Upper lobe of left lung (tissue), 4 donors: Measurements from ENCODE around the gene SMYD3.

Experiments
- CTCF ChIP-seq, 6 experiments: fragments of 450-650 bp in 4 of 6; fragments of 200-600 bp in 2 of 6; sonication (generic) in 2 of 6; IDR thresholded peaks; one replicate each; pipeline ENCODE4 v1.5.1; 2016 to 2019; ENCODE audit warnings: antibody characterized with exemption in 6 of 6
- EP300 ChIP-seq, 4 donors: sonication (generic); formaldehyde crosslinking; IDR thresholded peaks; one replicate each; pipeline ENCODE4 v1.5.1; 2017; ENCODE audit warnings: antibody characterized with exemption in 4 of 4, control low read depth in 2 of 4
- POLR2A ChIP-seq, 4 donors: fragments of 450-650 bp; IDR thresholded peaks; one replicate each; pipeline ENCODE4 v1.5.1; 2016 to 2017; ENCODE audit warnings: antibody characterized with exemption in 4 of 4, mild to moderate bottlenecking in 2 of 4
- POLR2AphosphoS5 ChIP-seq, 2 donors: sonication (generic); formaldehyde crosslinking; IDR thresholded peaks; one replicate each; pipeline ENCODE4 v1.5.1; 2017; ENCODE audit warnings: antibody characterized with exemption in 2 of 2

GRCh38 chr1:246343937-246344336 lies 163.1 kb downstream of the SMYD3 start:
- TF ChIP-seq POLR2A (IDR thresholded peaks at IDR 0.05) (no peak), CTCF (IDR thresholded peaks at IDR 0.05) (no peak), POLR2AphosphoS5 (IDR thresholded peaks at IDR 0.05) (no peak), EP300 (IDR thresholded peaks at IDR 0.05) (no peak)
